ENCODE results near the gene ENAH. TPM values are rescaled to one million over a fixed set of nuclear protein-coding genes. Genes with fewer than 3 reads are reported as not detected.

The ENAH gene
- total RNA-seq, 4 donors from 2014 or later, result 158 to 295 (median 225) TPM

DNA sequence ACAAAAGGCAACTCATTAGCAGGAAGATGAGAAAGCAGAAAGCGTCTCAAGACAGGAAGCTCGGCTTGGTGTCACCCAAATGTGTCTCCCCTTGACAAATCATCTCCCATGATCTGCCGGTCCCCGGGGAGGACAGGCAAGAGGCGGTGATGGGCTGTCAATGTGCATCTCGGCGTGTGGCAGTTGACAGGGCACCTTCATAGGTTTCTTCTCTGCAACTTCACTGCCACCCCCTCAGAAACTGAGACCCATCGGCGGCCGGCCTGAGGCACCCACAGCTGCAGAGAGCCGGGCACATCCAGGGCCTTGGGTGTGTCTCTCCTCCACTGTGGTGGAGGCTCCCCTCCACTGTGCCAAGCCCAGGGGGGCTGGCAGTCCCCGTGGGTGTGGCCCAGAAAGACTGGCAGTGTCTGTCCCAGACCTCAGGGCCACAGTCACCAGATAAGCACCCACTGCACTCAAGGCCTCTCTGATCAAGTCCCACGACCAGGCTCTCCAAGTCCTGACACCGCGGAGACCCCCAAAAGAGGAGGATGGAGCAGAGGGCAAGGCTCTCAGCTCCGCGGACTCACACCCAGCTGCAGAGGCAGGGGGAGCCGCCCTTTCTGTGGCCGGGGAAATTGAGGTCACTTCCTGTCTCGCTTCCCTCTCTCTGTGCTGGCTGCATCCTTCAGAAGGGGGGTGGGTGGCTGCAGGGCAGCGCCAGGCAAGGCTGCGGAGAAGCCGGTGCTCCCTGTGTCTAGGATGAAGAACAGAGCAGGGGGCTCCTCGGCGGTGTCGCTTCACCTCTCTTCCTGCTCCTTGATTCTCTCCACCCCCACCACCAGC, 185.5 kb downstream of the ENAH start:
- H3K4me1 ChIP-seq, result peaks cover 0 to 25% (median 5%) of the 10 kb centered on the region in 3 donors
- ATAC-seq, result peak; percentile 57
- H3K27ac ChIP-seq, result peak overlapping the region; percentile 7 to 77 (median 68)
- H3K9me3 ChIP-seq, result no peaks in the 10 kb centered on the region
- peak in 1 of 2 donors; percentile 42 for TF ChIP-seq POLR2A (IDR thresholded peaks at IDR 0.05)
- no peak for TF ChIP-seq POLR2AphosphoS5 (IDR thresholded peaks at IDR 0.05)
- H3K36me3 ChIP-seq, result no peaks in the 10 kb centered on the region
- H3K27me3 ChIP-seq, result no peaks in the 10 kb centered on the region
- WGBS, 2 donors (ENCODE audit: low coverage in 1 of 2), result 28 to 80% methylated on average over 2 to 5 of the region's 26 CpGs
- peak overlapping the region in 1 of 2 donors; percentile 35 for H3K4me3 ChIP-seq

GRCh38 chr1:225466848-225467192, 186.1 kb downstream of the ENAH start:
- Histone ChIP-seq H3K4me1 (peaks cover 0 to 31% (median 5%) of the 10 kb centered on the region in 3 donors), H3K9me3 (no peaks in the 10 kb centered on the region), H3K4me3 (no peak overlapping the region), H3K27me3 (no peaks in the 10 kb centered on the region), H3K27ac (peak overlapping the region in 2 of 4 donors; percentile 65 to 77), H3K36me3 (no peaks in the 10 kb centered on the region)
- ATAC-seq, result no peak
- TF ChIP-seq CTCF (IDR thresholded peaks at IDR 0.05) (no peak), POLR2A (IDR thresholded peaks at IDR 0.05) (no peak), POLR2AphosphoS5 (IDR thresholded peaks at IDR 0.05) (no peak), EP300 (IDR thresholded peaks at IDR 0.05) (no peak)
- 88 to 100% methylated on average over 1 to 4 of the region's 4 CpGs for WGBS, 2 donors (ENCODE audit: low coverage in 1 of 2)

DNA sequence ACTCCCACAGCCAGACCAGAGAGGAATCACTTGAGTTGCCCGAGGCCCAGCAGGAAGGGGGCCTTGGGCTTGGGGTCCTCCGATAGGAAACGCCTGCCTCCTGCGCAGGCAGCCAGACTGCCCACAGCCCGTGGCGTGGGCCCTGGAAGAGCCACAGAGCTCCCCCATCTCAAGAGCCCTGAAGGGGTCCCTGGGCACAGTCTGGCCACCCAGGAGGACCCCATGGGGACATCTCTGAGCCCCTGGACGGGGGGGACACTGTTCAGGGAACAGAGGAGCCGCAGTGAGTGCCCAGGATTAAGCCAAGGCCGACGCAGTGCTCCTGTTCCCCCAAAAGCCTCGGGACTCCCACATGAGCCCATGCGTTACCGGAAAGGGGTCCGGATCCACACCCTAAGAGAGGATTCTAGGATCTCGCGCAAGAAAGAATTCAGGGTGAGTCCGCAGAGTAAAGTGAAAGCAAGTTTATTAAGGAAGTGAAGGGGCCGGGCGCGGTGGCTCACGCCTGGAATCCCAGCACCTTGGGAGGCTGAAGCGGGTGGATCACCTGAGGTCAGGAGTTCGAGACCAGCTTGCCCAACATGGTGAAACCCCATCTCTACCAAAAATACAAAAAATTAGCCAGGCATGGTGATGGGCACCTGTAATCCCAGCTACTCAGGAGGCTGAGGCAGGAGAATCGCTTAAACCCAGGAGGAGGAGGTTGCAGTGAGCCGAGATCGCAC, 187.0 kb downstream of the ENAH start:
- Histone ChIP-seq H3K4me1 (peaks cover 0 to 40% (median 12%) of the 10 kb centered on the region in 3 donors), H3K27me3 (no peaks in the 10 kb centered on the region), H3K36me3 (no peaks in the 10 kb centered on the region), H3K4me3 (no peak overlapping the region), H3K27ac (peak overlapping the region in 1 of 4 donors; percentile 69), H3K9me3 (no peaks in the 10 kb centered on the region)
- TF ChIP-seq CTCF (IDR thresholded peaks at IDR 0.05) (no peak), EP300 (IDR thresholded peaks at IDR 0.05) (no peak), POLR2AphosphoS5 (IDR thresholded peaks at IDR 0.05) (no peak), POLR2A (IDR thresholded peaks at IDR 0.05) (no peak)
- ATAC-seq, result no peak
- 89% methylated on average over 17 of the region's 26 CpGs; no CpG with 5 or more reads in 1 of the 2 donors for WGBS, 2 donors (ENCODE audit: low coverage in 1 of 2)

DNA sequence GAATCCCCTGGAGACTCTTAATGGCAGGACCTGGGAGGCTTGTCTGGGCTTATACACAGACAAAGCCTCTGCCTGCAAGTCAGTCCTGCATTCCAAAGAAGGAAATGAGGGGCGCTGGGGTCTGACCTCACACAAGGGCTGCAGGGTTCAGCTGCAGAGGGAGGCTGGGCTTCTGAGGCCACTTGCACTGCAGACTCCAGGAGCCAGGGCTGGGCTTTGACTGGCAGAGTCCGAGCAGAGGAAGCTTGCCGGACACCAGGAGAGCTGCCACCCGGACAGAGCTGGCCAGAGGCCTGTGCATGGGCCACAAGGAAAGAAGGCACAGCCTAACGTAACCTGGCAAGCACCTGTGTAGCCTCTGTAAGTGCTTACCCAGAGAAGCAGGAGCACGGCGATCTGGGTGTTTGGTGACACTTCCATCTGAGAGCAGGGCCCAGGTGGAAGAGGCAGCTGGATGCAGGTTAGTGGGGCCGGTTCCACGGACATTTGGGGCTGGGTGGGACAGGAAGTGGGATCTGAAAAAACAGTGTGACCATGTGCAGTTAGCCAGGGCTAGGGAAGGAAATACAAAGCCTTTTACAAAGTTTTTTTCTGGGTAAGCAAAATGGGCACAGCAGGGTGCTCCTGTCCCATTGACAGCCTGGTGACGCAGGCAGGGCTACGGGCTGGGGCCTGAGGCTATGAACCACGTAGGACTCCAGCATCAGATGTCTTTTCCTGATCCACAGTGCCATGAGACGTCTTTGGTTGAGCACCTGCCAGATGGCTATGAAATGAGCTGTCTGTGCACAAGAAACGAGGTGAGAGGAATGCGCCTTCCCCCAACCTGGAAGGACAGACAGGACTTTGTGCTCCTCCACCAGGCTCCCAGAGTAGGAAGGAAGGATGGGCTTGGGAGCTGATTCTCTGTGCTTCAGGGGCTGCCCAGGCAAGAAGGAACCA, 187.8 kb downstream of the ENAH start:
- 42 to 71% methylated on average over 3 to 8 of the region's 15 CpGs for WGBS, 2 donors (ENCODE audit: low coverage in 1 of 2)

DNA sequence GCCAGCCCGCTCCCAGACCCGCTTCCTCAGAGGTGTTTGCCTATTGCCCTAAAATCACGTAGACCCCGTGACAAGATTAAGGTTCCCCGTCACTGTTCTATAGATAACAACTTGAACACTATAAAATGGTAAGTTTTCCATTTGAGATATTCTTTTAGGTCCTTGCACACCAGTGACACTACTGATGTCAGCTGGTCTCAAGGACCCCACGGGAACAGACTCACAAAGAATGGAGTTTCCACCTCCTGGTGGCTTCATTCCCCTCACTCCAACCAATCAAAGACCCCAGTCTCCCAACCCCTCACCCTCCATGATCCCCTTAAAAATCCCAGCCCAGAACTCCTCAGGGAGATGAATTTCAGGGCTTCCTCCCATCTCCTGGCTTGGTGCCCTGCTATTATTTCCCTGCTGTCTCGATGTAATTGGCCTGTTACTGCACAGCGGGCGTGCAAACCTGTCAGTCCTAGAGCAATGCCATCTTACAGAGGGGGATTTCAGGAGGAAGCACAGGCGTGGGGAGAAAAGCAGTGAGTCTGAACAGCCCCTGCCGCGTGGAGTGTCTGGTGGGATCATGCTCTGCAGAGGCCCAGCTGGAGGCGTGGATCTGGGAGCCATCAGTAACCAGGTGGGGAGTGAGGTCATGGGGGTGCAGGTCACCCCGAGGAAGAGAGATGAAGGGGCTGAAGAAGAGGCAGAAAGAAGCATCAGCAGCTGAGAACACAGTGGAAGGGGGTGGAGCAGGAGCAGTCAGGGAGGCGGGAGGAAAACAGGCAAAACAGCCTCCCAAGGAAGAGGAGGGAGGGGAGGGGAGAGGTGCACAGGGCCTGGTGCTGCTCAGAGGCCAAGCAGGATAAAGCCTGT, 190.0 kb downstream of the ENAH start:
- WGBS, 2 donors (ENCODE audit: low coverage in 1 of 2), result 11 to 39% methylated on average over 10 to 13 of the region's 15 CpGs
- H3K4me1 ChIP-seq, result peaks cover 0 to 55% (median 22%) of the 10 kb centered on the region in 3 donors
- no peaks in the 10 kb centered on the region for H3K27me3 ChIP-seq
- ATAC-seq, result no peak
- H3K27ac ChIP-seq, result peak overlapping the region in 1 of 4 donors; percentile 79
- no peaks in the 10 kb centered on the region for H3K36me3 ChIP-seq
- H3K9me3 ChIP-seq, result no peaks in the 10 kb centered on the region
- TF ChIP-seq EP300 (IDR thresholded peaks at IDR 0.05) (no peak), CTCF (IDR thresholded peaks at IDR 0.05) (no peak), POLR2AphosphoS5 (IDR thresholded peaks at IDR 0.05) (no peak), POLR2A (IDR thresholded peaks at IDR 0.05) (no peak)
- no peak overlapping the region for H3K4me3 ChIP-seq

More for the DNA sequence above, 187.8 kb downstream of the ENAH start:
- no peak for TF ChIP-seq POLR2A (IDR thresholded peaks at IDR 0.05)
- no peaks in the 10 kb centered on the region for H3K9me3 ChIP-seq
- H3K27ac ChIP-seq, result peak overlapping the region in 1 of 4 donors; percentile 69
- H3K4me3 ChIP-seq, result no peak overlapping the region
- H3K36me3 ChIP-seq, result no peaks in the 10 kb centered on the region
- no peaks in the 10 kb centered on the region for H3K27me3 ChIP-seq
- ATAC-seq, result no peak
- H3K4me1 ChIP-seq, result peaks cover 0 to 48% (median 20%) of the 10 kb centered on the region in 3 donors

All from gastroesophageal sphincter (tissue), 4 donors.